ENCODE measurements around the gene ZDHHC8. TPM values are rescaled to one million over a fixed set of nuclear protein-coding genes. Genes with fewer than 3 reads are reported as not detected.

Gene ZDHHC8
- polyA plus RNA-seq, 1 experiment: 13.5 TPM

GRCh38 chr22:20186183-20186870 lies 54.7 kb downstream of the ZDHHC8 start:
- Histone ChIP-seq H3K27ac (ENCODE audit: low read depth, low read length) (no peak overlapping the region), H3K4me3 (ENCODE audit: low read depth, low read length) (no peak overlapping the region), H3K27me3 (ENCODE audit: control insufficient read depth, insufficient read depth, low read length) (peaks cover 9% of the 10 kb centered on the region), H3K9me3 (ENCODE audit: control insufficient read depth, insufficient read depth, low read length) (no peaks in the 10 kb centered on the region; the same call in 1 of the 2 replicates)
- TF ChIP-seq CTCF (IDR thresholded peaks at IDR 0.05; ENCODE audit: low read depth, low read length): peak; percentile 8; the same call in 1 of the 2 replicates
- DNase-seq (ENCODE audit: low read depth, low spot score): no peak
- POLR2A ChIA-PET: no interaction called here
- CTCF ChIA-PET: no interaction called here

GRCh38 chr22:20186871-20187546 lies 55.4 kb downstream of the ZDHHC8 start:
- Histone ChIP-seq H3K27me3 (ENCODE audit: control insufficient read depth, insufficient read depth, low read length) (peaks cover 7% of the 10 kb centered on the region), H3K9me3 (ENCODE audit: control insufficient read depth, insufficient read depth, low read length) (no peaks in the 10 kb centered on the region; the same call in 1 of the 2 replicates), H3K4me3 (ENCODE audit: low read depth, low read length) (no peak overlapping the region), H3K27ac (ENCODE audit: low read depth, low read length) (no peak overlapping the region)
- CTCF ChIA-PET: no interaction called here
- POLR2A ChIA-PET: no interaction called here
- no peak for DNase-seq (ENCODE audit: low read depth, low spot score)
- TF ChIP-seq CTCF (IDR thresholded peaks at IDR 0.05; ENCODE audit: low read depth, low read length): no peak

- DNase-seq (ENCODE audit: low read depth, low spot score): no peak
- ChIA-PET POLR2A (no interaction called here), CTCF (no interaction called here)
- H3K27me3 ChIP-seq (ENCODE audit: control insufficient read depth, insufficient read depth, low read length): peaks cover 7% of the 10 kb centered on the region
- H3K4me3 ChIP-seq (ENCODE audit: low read depth, low read length): no peak overlapping the region
- no peaks in the 10 kb centered on the region; the same call in 1 of the 2 replicates for H3K9me3 ChIP-seq (ENCODE audit: control insufficient read depth, insufficient read depth, low read length)
- no peak overlapping the region for H3K27ac ChIP-seq (ENCODE audit: low read depth, low read length)
- no peak for TF ChIP-seq CTCF (IDR thresholded peaks at IDR 0.05; ENCODE audit: low read depth, low read length)
These were observed 56.4 kb downstream of the ZDHHC8 start for GRCh38 chr22:20187777-20188566.

GRCh38 chr22:20188567-20188877 lies 56.9 kb downstream of the ZDHHC8 start:
- no peak overlapping the region for H3K4me3 ChIP-seq (ENCODE audit: low read depth, low read length)
- no peak for TF ChIP-seq CTCF (IDR thresholded peaks at IDR 0.05; ENCODE audit: low read depth, low read length)
- H3K9me3 ChIP-seq (ENCODE audit: control insufficient read depth, insufficient read depth, low read length): no peaks in the 10 kb centered on the region; the same call in 1 of the 2 replicates
- ChIA-PET CTCF (no interaction called here), POLR2A (no interaction called here)
- no peak for DNase-seq (ENCODE audit: low read depth, low spot score)
- H3K27ac ChIP-seq (ENCODE audit: low read depth, low read length): no peak overlapping the region
- peaks cover 7% of the 10 kb centered on the region for H3K27me3 ChIP-seq (ENCODE audit: control insufficient read depth, insufficient read depth, low read length)

Measured in AG04450 (cell line).